Endothelial cell (in vitro differentiated cells): ENCODE measurements around the gene SCYGR1. TPM values are rescaled to one million over a fixed set of nuclear protein-coding genes. Genes with fewer than 3 reads are reported as not detected.
"Not testable (repeated sequence)": the region's sequence is repeated elsewhere in the genome, so short reads cannot be mapped to it uniquely, and the experiment has no call there.

Experiments
- DNase-seq: peaks from one replicate; pipeline ENCODE4 v3.0.0; 2021; ENCODE audit warnings: low spot score
- H3K27ac Mint-ChIP-seq: one replicate; pipeline ENCODE4 v1.8.0; 2021; ENCODE audit warnings: mixed read lengths, inconsistent platforms; ENCODE audit not compliant: unreplicated experiment
- H3K27me3 Mint-ChIP-seq: one replicate; pipeline ENCODE4 v1.8.0; 2021; ENCODE audit warnings: mild to moderate bottlenecking, moderate library complexity, mixed read lengths, inconsistent platforms; ENCODE audit not compliant: unreplicated experiment
- H3K36me3 Mint-ChIP-seq: one replicate; pipeline ENCODE4 v1.8.0; 2021; ENCODE audit warnings: mild to moderate bottlenecking, low read depth, mixed read lengths, inconsistent platforms; ENCODE audit not compliant: unreplicated experiment
- H3K4me1 Mint-ChIP-seq: one replicate; pipeline ENCODE4 v1.8.0; 2021; ENCODE audit warnings: mild to moderate bottlenecking, mixed read lengths, inconsistent platforms; ENCODE audit not compliant: unreplicated experiment
- H3K4me3 Mint-ChIP-seq: one replicate; pipeline ENCODE4 v1.8.0; 2021; ENCODE audit warnings: mild to moderate bottlenecking, mixed read lengths, inconsistent platforms; ENCODE audit not compliant: unreplicated experiment
- H3K9me3 Mint-ChIP-seq: one replicate; pipeline ENCODE4 v1.8.0; 2021; ENCODE audit warnings: mixed read lengths, inconsistent platforms; ENCODE audit not compliant: unreplicated experiment
- CTCF ChIP-seq: fragments of 200-600 bp; sonication (generic); IDR thresholded peaks from one replicate; pipeline ENCODE4 v1.5.0; 2021; ENCODE audit warnings: antibody characterized with exemption; ENCODE audit not compliant: unreplicated experiment
- long read RNA-seq: library from polyadenylated mRNA; unstranded; transcript quantifications from one replicate; pipeline ENCODE4 v2.0.0, GENCODE V29; 2020; ENCODE audit not compliant: unreplicated experiment
- total RNA-seq: library from RNA; stranded (reverse); fragmentation: NEBNext Ultra II Directional; extraction: Animal tissue kit (Norgen Biotek cat#: 25700); gene quantifications from one replicate; pipeline ENCODE4 v1.2.1, GENCODE V29; 2021; ENCODE audit not compliant: unreplicated experiment

The SCYGR1 gene
- not detected for total RNA-seq
- long read RNA-seq = 0 reads

- H3K36me3 Mint-ChIP-seq, H3K4me3 Mint-ChIP-seq, H3K27me3 Mint-ChIP-seq, H3K9me3 Mint-ChIP-seq, DNase-seq, H3K4me1 Mint-ChIP-seq, H3K27ac Mint-ChIP-seq: not testable (repeated sequence)
Measured at GRCh38 chr2:227387583-227387982, at the start of gene SCYGR1. Gene SCYGR1 (minus strand): TSS chr2:227387949. CDS start chr2:227387949, 0 bp downstream.

GRCh38 chr2:227436436-227437174, 48.9 kb upstream of the SCYGR1 start:
- no peak for TF ChIP-seq CTCF
- H3K27me3 Mint-ChIP-seq = peaks cover 3% of the 10 kb centered on the region
- H3K4me3 Mint-ChIP-seq = no peak overlapping the region
- peaks cover 8% of the 10 kb centered on the region for H3K36me3 Mint-ChIP-seq
- DNase-seq = no peak
- H3K9me3 Mint-ChIP-seq = peaks cover 11% of the 10 kb centered on the region
- no peaks in the 10 kb centered on the region for H3K4me1 Mint-ChIP-seq
- no peak overlapping the region for H3K27ac Mint-ChIP-seq

- no peak for DNase-seq
- TF ChIP-seq CTCF = no peak
- Mint-ChIP-seq H3K4me3 (peak overlapping the region; percentile 34), H3K4me1 (no peaks in the 10 kb centered on the region), H3K27ac (no peak overlapping the region), H3K27me3 (peaks cover 4% of the 10 kb centered on the region), H3K9me3 (peaks cover 11% of the 10 kb centered on the region), H3K36me3 (peaks cover 8% of the 10 kb centered on the region)
Measured at GRCh38 chr2:227433171-227433570, 45.4 kb upstream of the SCYGR1 start.

- no peak overlapping the region for H3K27ac Mint-ChIP-seq
- no peaks in the 10 kb centered on the region for H3K4me1 Mint-ChIP-seq
- H3K36me3 Mint-ChIP-seq = peaks cover 8% of the 10 kb centered on the region
- TF ChIP-seq CTCF = no peak
- peaks cover 4% of the 10 kb centered on the region for H3K27me3 Mint-ChIP-seq
- H3K4me3 Mint-ChIP-seq = no peak overlapping the region
- H3K9me3 Mint-ChIP-seq = peaks cover 11% of the 10 kb centered on the region
- DNase-seq = no peak
Measured at GRCh38 chr2:227430639-227431038, 42.9 kb upstream of the SCYGR1 start.

- Mint-ChIP-seq H3K27ac (no peak overlapping the region), H3K36me3 (peaks cover 8% of the 10 kb centered on the region), H3K9me3 (peaks cover 11% of the 10 kb centered on the region), H3K4me1 (no peaks in the 10 kb centered on the region), H3K4me3 (no peak overlapping the region), H3K27me3 (peaks cover 4% of the 10 kb centered on the region)
- DNase-seq = no peak
- no peak for TF ChIP-seq CTCF
Measured at GRCh38 chr2:227428731-227429285, 41.1 kb upstream of the SCYGR1 start.
